SKM-1 (cell line): ENCODE data around the gene PSTPIP1.
A peak's percentile ranks its signal among the peaks of the same experiment; 100 is the strongest.
"Not testable (repeated sequence)": the region's sequence is repeated elsewhere in the genome, so short reads cannot be mapped to it uniquely, and the experiment has no call there.

Experiments used
- DNase-seq: peaks from one replicate; lab custom pipeline; 2025; ENCODE audit not compliant: unreplicated experiment; lab: John Stamatoyannopoulos, UW

The PSTPIP1 gene

GRCh38 chr15:76994971-76995945 is at the start of gene PSTPIP1:
Gene PSTPIP1, plus strand, starts transcription at chr15:76995126. Its CDS starts 448 bp downstream, at chr15:76995574.
- peak; percentile 52 for DNase-seq

GRCh38 chr15:76945494-76946093 is 49.3 kb upstream of the PSTPIP1 start:
- DNase-seq = no peak

- no peak for DNase-seq
Measured at GRCh38 chr15:76947454-76947853, 47.5 kb upstream of the PSTPIP1 start.

GRCh38 chr15:76951220-76951619 is 43.7 kb upstream of the PSTPIP1 start:
- DNase-seq = no peak

GRCh38 chr15:76953913-76954312 is 41.0 kb upstream of the PSTPIP1 start:
- DNase-seq = no peak

GRCh38 chr15:76954744-76955143 is 40.2 kb upstream of the PSTPIP1 start:
- no peak for DNase-seq

GRCh38 chr15:76961268-76962011 is 33.5 kb upstream of the PSTPIP1 start:
- no peak for DNase-seq

- DNase-seq = no peak
Measured at GRCh38 chr15:76962337-76963013, 32.5 kb upstream of the PSTPIP1 start.

GRCh38 chr15:76963596-76963995 is 31.3 kb upstream of the PSTPIP1 start:
- no peak for DNase-seq

- no peak for DNase-seq
Measured at GRCh38 chr15:76964157-76964556, 30.8 kb upstream of the PSTPIP1 start.

- not testable (repeated sequence) for DNase-seq
Measured at GRCh38 chr15:76966051-76966450, 28.9 kb upstream of the PSTPIP1 start.

- DNase-seq = no peak
Measured at GRCh38 chr15:76967067-76967466, 27.9 kb upstream of the PSTPIP1 start.

GRCh38 chr15:76968306-76968705 is 26.6 kb upstream of the PSTPIP1 start:
- DNase-seq = no peak

- DNase-seq = no peak
Measured at GRCh38 chr15:76972389-76973361, 22.3 kb upstream of the PSTPIP1 start.

GRCh38 chr15:76973362-76973743 is 21.6 kb upstream of the PSTPIP1 start:
- DNase-seq = peak; percentile 19

- DNase-seq = no peak
Measured at GRCh38 chr15:76973906-76974305, 21.0 kb upstream of the PSTPIP1 start.

GRCh38 chr15:76974456-76975036 is 20.4 kb upstream of the PSTPIP1 start:
- no peak for DNase-seq

- DNase-seq = no peak
Measured at GRCh38 chr15:76976141-76976540, 18.8 kb upstream of the PSTPIP1 start.

- peak; percentile 53 for DNase-seq
Measured at GRCh38 chr15:76976572-76977270, 18.2 kb upstream of the PSTPIP1 start.
